GM19324 (cell line): ENCODE data around the gene GALNTL6.

Source experiments
- ATAC-seq: cut with Tn5 transposase; IDR thresholded peaks from one replicate; pipeline ENCODE4 v1.9.1; 2021; ENCODE audit warnings: mild to moderate bottlenecking, moderate library complexity; ENCODE audit not compliant: unreplicated experiment, low FRiP score

Gene GALNTL6

DNA sequence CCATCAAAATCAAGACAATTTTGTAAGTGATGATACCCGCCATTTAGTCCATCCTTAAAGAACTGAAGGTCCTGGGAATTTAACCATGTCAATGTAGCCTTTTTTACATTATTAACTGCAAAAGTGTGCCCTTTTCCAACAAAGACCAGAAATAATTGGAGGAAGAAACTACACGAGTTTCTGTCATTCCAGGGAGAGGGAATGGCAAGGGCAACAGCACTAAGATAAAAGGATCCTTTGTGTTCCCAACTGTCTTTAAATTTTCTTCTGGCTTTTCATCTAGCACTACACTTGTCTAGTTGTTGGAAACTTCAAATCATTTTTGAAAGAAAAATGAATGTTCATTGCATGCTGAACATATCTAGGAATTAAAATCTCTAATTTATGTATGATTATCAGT is 286.2 kb downstream of the GALNTL6 start:
- no peak for ATAC-seq

DNA sequence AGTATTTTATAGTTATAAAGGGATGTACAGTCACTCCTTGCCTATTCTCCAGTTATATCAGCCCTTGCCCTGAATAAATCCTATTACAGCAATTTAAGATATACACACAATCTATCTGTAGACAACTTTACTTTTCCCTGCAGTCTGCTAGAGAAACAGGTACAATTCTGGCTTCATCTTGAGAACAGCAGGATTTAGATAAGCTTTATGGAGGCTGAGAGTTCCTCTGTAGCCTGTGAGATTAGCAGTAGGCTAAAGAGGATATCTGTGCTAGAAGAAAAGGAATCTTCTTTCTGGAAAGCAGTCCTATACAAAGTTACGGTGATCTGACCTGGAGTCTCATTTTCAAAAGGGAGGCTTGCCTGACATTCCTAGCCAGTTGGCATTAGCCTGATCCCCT is 290.3 kb downstream of the GALNTL6 start:
- no peak for ATAC-seq

DNA sequence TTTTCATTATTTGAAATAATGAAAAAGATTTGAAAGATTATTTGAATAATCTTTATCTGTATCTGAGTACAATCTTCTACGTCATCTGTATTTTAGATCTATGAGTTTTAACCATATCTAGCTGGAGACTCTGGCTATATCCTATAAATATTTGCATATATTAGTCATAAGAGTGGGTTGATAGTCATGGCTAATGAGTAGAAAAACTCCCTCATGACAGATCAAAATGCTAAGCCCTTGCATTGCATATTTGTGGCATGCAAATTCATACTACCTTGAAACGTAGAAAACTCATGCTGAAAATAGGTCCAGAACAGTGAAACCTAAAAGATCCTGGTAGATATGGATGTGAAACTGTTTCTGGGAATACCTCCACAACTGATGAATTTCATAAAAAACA is 291.3 kb downstream of the GALNTL6 start:
- ATAC-seq: no peak

DNA sequence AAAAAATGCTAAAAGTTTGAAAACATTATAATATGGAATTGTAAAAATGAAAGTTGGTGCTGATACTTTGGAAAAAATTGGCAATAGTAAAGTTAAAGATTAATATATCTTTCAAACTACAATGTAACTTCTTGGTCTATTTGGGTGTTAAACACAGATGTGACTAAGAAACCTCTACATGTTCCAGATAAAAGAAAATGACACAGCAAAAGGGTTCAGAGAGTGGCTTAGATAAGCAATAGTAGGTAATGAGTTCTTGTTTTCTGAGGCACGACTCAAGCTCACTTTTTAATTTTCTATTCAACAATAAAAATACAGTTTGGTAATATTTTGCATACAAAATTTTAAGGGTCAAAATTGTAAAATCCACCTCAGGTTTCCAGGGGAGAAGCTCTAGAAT is 292.7 kb downstream of the GALNTL6 start:
- no peak for ATAC-seq

DNA sequence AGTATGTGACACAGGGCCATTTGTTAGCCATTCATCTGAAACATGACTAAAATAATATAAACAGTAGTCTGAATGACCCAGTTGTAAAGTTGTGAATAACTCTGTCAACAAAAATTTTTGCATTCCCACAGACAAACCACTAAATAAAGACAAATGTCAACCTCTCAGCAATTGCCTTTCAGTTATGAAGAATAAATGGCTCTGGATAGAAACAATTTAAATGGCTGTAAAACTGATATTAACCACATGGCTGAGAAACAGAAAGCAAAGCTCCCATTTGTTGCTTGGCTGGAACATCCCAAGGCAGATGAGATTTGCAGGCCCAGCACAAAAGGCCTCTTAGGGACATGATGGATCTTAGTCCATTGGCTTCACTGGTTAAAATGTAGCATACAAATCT is 296.3 kb downstream of the GALNTL6 start:
- no peak for ATAC-seq

DNA sequence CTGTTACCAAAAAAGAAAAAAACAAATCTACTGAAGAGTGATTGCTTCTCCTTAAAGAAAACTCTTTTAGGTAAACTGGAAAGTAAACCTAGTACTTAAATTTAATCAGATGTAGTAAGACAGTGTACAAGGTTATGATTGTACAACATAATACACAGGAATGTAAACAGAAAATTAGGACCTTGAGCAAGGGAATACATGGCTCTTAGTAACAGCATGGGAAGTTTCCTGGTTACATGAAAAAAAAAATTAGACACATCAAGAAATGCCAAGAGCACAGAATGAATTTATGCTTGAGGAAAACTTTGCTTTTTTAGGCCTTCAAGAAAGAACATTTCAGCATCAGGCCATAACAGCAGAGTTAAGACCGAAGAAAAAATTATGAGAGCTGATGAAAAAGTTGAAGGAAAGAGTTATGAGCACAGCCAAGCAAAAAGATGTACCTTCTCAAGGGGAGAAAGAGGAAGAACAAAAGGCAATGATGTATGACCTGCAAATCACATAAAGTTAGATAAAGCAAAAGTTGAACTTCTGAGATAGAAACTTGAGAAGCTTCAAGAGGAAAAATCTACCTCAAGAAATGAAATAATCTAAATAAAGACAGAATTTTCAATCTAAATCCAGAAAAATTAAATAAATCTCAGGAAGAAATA is 311.6 kb downstream of the GALNTL6 start:
- no peak for ATAC-seq

DNA sequence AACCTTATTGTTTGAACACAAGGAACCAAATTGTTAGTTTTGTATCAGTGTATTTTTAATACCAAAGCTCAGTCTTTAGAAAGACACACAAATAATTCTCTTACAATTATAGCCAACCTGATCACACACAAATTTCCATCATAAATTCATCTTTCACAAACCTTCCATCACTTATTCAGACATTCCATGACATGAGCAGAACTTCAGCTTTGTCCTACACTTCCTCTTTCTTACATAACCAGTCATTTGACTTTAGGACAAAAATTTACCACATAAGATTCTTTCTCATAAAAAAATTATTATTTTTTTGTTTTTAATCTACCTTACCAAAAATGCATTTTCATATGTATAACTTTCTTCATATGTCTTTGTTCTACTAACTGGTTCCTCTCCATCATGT is 312.2 kb downstream of the GALNTL6 start:
- ATAC-seq: no peak

DNA sequence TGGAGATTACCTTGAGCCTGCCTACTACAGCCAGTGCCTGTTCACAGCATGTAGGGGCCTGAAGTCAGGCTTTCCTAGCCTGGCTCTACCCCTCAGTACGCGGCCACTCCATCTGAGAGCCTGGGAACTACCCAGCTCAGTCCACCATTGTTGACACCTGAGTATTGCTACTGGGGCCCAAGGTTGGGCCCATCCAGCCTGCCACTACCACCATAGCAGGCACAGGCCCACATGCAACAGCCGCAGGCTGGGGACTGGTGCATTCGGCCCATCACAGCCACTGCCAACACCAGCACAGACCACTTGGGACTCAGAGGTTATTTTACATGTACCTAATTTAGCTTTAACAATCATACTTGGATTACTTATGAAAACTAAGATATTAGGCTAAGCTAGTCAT is 314.0 kb downstream of the GALNTL6 start:
- ATAC-seq: no peak

DNA sequence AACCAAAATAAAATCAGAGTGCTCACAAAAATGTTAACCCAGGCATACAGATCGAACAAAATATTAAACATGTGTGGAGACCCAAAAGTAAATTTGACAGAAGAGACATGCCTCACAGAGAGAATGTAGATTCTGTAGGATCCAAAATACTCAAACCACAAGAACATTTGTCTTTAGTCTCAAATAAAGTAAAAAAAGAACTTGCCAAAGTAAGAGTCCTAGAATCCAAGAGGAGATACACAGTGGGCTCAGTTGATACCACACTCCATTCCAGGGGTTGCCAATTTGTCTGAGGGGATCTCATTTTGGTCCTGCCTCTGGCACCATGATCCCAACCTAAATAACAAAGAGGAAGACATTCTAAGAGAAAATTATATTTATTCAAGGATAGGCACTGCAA is 316.4 kb downstream of the GALNTL6 start:
- no peak for ATAC-seq

DNA sequence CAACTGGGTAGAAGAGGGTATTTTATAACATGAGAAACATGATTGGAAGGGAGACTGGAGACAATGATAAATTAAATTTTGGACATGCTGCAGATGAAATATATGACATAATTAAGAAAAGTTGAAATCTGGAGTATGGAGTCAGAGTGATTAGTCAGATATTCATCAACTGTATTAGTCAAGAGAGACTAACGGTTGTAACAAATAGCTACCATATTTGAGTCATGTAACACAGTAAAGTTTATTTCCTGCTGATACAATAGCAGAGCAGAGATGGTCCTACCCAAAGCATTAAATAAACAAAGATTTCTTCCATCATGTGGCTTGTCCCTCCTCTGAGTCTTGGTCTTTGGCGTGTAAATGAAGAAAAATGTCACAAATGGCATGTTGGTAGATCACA is 321.3 kb downstream of the GALNTL6 start:
- no peak for ATAC-seq

DNA sequence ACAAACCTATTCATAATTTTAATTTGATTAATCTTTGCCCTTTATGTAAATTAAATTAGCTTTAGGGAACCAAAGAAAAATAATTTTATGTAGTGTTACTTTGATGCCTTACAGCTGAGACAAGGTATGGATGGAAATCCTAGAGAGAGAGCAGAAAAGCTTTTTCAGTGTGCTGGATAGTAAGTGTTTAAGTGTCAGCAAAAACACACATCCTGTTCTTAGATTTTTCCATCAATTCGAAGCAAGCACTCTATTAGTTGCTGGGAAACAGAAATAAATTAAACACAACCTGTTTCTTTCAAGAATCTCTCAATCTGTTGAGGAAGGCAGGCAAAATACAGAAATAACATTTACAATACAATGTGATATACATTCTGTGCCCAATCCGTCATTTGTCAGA is 327.8 kb downstream of the GALNTL6 start:
- ATAC-seq: no peak

DNA sequence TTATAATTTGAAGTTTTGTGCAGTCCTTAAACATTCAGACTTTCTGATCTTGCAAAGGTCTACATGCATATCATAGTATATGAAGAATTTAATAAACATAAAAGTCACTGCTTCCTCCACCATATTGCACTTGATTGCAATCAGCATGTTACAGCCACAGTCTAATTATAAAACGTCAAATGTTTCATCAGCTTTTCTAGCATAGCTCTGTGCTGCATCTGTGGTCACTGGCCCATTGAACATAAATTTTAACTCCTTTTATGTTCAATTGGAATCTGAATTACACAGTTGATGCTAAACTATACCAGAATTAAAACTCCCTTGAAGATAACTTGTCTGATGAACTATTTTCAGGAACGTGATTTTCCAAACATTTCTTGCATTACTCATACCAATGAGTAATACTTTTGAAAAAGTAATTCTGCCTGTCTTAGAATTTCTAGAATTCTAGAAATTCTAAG is 329.1 kb downstream of the GALNTL6 start:
- ATAC-seq: no peak

DNA sequence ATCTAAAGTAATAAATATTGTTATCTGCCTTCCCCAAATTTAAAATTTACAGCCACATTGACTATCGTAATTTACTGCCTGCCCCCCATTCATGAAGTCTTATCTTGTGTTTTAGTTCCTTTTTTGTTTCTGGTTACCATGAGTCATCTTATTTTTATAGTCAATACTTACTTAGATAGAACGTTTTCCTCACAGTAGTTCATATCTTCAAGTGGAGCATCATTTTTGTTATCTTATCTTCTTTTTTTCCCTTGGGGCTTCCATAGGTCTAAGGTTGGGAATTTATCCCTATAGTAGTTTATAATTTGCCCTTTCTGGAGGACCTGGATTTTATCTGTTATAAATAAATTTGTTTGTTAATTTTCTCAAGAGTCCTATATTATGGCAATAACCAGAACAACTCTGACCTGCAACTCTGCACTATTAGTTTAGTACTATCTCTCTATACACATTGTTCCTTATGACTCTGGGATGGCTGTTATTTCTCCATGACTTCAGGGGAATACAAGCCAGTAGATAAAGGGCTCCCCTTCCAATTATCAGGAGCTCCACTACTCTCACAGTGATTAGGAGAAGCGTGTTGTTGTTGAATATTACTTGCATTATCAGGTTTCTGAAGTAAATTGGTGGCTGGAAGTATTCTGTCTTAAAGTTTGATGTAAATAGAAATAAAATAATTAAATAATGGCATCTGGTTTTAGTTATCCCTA is 330.6 kb downstream of the GALNTL6 start:
- ATAC-seq: no peak

DNA sequence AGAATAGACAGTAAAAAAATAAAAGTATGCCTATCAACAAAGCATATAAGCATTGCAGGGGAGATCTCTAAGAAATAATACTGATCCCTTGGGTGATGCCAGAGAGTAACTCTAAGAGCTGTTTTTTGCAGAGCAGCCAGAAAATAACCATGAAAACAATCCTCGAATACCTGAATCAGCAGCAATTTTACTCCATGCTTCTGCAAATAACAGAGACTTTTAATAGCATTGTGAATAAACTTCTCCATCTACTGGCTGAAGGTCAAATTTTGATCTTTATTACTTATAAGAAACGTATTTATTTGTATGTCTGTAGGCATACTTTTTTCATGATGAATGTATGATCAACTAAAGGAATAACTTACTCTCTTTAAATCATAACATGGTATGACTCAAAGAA is 334.5 kb downstream of the GALNTL6 start:
- ATAC-seq: no peak

DNA sequence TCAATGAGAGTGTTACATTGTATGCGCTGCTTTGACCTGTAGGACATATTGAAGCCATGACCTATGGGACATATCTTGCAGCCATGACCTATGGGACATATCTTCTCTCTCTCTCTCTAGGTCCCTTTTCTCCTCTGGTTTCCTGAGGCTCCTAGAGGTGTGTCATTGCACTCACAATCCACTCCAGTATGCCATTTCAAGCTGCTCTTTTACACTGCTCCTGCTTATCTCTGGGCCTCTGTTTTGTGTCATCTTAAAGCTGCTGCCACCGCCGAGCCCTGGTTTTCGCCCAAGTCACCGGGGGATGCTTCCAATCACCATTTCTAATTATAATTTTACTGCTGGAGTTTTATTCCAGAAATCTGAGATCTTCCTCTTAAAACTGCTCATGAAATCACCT is 336.1 kb downstream of the GALNTL6 start:
- ATAC-seq: no peak

DNA sequence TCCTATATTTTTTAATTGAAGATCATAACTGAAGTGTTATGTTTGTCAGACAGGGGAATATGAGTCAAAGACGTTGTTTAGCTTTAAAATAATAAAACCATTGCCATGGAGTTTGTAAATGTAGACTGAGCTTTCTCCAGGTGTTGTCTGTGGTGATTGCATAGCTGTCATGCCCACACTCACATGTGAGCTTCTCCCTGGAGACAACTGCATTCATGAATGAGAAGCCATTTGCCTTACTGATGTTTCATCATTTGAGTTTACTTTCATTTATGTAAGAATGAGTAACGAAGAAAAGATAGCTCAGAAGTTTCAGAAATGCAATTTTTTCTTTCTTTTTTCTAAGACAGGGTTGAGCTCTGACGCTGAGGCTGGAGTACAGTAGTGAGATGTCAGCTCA is 339.1 kb downstream of the GALNTL6 start:
- ATAC-seq: no peak

DNA sequence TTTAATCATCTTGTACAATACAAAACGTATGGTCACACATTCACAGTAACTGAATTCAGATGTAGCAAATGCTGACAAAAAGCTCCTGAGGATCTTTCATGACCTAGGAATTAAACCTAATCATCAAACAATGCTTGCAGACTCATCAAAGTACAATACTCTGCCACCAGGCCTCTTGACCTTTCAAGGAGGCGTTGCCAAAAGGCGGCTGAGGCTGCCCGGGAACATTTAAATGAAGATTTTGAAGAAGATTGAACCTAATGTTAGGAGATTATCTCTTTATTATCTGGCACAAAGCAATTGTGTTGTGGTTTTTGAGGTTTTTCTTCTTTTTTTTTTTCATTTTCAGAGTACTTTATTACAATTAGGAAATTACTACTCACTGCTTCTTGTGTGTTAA is 340.5 kb downstream of the GALNTL6 start:
- no peak for ATAC-seq

DNA sequence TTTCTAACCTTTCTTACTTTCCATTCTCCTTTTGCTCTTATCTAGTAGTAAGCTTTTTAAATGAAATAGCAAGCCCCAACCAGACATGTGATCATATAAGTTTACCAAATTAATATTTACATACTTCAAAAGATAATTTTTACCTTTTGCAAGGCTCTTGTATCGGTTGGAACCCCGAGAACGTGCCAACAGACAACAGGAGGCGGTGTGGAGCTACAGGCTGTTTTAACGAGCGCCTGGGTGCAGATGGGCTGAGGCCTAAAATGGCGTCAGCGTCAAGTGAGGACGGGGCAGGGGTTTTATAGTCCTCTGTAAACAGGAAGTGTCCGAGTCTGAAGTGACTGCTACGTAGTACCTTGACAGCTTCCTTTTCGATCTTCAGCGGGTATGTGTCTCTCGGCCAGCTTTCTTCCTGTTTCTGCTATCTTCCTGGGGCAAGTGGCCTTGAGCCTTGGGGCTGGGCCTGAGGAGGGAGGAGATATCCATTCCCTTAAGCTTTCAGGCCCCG is 342.7 kb downstream of the GALNTL6 start:
- ATAC-seq: no peak

DNA sequence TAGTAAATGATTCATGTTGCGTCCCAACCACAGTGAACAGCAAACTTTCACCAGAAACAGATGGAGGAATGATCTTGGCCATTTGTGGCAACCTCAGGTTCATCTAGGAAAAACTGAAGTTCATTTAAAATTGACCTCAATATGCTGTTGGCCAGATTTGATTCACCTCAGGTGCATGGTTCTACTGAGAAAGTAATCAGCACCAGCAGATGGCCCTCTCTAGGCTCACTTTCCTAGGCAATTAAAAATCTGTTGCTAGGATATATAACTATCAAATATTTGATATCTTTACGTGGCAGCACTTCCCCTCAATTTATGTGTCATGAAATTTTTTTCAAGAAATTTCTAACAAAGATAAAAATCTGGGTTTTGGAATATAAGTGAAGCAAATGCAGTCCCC is 344.7 kb downstream of the GALNTL6 start:
- no peak for ATAC-seq

DNA sequence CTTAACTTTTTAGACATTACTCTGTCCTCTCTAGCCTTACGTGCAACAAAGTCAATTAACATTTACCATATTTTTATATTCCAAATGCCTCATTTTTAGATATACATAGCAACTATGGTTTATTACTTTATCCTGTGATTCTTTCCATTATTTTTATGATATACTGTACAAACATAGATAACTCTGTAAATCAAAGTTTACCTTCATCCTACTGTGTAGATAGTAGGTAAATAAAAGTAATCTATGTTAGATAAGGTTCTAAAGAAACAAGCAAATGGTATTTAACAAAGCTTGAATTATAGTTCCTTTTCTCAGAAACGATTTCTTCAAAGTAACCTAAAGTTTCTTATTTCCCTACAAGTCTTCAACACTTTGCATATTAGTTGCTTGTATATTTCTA is 350.0 kb downstream of the GALNTL6 start:
- no peak for ATAC-seq

DNA sequence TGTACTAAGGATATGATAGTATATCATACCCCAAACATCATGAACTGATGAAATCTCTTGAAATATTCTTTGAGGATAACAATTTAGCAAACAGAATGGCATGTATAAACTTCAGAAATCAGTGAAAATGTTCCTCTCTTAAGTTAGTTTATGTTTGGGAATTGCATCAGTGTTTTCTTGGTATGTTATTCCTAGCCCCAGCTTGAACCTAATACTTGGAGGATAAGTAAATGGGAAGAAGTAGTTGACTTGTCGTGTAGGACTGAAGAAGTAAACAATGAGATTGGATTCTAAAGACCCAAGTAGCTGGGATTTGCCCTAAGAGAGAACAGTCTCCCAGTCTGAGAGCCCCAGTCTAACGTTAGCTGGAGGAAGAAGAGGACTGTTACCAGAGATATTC is 355.7 kb downstream of the GALNTL6 start:
- no peak for ATAC-seq

DNA sequence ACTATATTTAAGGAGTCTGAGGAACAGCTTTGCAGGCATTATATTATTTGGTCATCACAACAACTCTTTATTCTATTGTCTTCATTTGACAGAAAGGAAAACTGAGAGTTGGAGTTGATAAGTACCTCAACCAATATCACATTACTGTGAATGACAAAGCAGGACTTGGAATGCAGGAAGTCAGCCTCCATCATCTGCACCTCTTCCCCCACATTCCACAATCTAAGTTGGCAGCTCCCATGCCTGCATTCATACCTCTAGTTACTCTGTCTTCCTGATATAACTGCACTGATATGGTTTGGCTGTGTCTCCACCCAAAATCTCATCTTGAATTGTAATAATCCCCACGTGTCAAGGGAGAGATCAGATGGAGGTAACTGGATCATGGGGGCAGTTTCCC is 356.7 kb downstream of the GALNTL6 start:
- no peak for ATAC-seq
